ENCODE measurements around the gene MPZL2. TPM values are rescaled to one million over a fixed set of nuclear protein-coding genes. Genes with fewer than 3 reads are reported as not detected.

MPZL2 gene
- total RNA-seq, 1 experiment from 2014 or later = 0.79 TPM

DNA sequence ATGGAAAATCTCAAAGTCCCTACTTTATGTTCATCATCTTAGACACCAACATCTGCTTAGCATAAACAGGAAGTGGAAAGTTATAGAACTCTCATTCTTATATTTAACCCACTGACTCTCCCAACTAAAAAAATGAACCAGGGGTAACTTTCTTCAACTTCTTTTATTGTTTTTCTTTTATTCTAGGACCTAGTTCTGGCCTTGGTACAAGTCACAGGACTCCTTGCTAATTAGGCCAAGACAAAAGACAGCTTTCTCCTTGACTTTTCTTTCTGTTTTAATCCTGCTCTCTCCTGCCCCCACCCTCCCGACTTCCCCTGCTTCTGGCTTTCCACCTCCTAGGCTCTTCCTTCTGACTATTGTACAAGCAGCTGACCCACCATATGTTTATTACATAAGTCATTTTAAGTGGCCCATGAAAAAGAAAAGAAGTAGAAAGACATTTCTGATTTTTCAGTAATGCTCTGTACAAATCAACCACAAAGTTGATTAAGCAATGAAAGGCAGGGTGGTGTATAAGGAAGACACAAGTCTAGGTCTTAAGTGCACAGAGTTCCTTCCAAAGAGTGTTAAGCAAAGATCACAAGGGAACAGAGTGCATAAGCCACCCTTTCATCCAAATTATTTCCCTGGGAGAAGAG lies 57.6 kb downstream of the MPZL2 start:
- DNase-seq (ENCODE audit: extremely low read depth, low read depth) = no peak

DNA sequence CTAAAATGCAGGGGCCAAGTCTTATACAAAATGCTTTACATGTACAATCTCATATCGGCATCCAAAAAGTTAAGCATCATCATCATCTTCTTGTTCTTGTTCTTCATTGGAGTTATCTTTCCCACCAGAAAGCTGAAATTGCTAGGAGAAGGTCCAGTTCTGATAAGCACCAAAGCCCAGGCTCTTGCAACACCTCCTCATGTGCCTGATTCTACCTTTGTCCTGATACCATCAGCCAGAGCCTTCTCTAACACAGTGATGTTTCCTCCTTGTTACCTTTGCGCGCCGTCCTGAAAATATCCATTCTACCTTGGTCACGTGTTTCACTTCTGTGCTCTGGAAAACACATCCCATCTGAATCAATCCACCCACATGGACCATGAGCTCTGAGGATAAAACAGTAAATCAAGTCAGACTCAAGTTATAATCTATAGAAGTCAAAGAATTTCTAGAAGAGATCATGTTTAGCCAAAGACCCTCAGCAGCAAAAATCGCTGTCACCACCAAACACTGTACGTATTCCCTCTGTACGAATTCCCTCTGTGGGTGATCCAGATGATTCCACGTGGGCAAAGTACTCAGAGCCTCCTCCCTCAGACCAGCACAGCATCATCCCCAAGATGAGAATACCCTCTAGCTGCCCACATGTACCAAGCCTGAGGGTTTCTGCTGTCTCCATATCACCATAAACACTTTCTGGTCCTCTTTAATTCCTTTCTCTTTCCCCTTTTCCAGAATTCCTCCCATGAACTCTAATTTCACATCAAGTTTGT lies 58.3 kb downstream of the MPZL2 start:
- DNase-seq (ENCODE audit: extremely low read depth, low read depth) = no peak

Small RNAs within 50 kb of the gene (small RNA-seq; reads per million reads assigned to genes)
- 0 reads per million in 2 experiments for gene HSPE1P18

Other genes starting within 250 kb of the MPZL2 start
- gene TMPRSS4, start 187.2 kb downstream of the MPZL2 start, total RNA-seq (2014; rRNA removed; shearing (Covaris generic)) = not detected in 2 replicates
- not detected in 2 replicates for gene SMIM35, start 177.3 kb downstream of the MPZL2 start, total RNA-seq (2014; rRNA removed; shearing (Covaris generic))
- not detected in 2 replicates for gene SCN4B, start 111.5 kb downstream of the MPZL2 start, total RNA-seq (2014; rRNA removed; shearing (Covaris generic))
- not detected in 2 replicates for gene SCN2B, start 87.7 kb downstream of the MPZL2 start, total RNA-seq (2014; rRNA removed; shearing (Covaris generic))
- not detected in 2 replicates for gene JAML, start 39.3 kb downstream of the MPZL2 start, total RNA-seq (2014; rRNA removed; shearing (Covaris generic))
- gene MPZL3, start 11.9 kb downstream of the MPZL2 start, total RNA-seq (2014; rRNA removed; shearing (Covaris generic)) = 3.4 and 3.6 TPM in 2 replicates
- gene CD3E, start 40.4 kb upstream of the MPZL2 start, total RNA-seq (2014; rRNA removed; shearing (Covaris generic)) = not detected in 2 replicates
- not detected in 2 replicates for gene CD3D, start 78.4 kb upstream of the MPZL2 start, total RNA-seq (2014; rRNA removed; shearing (Covaris generic))
- not detected in 2 replicates for gene CD3G, start 80.0 kb upstream of the MPZL2 start, total RNA-seq (2014; rRNA removed; shearing (Covaris generic))
- gene UBE4A, start 95.3 kb upstream of the MPZL2 start, total RNA-seq (2014; rRNA removed; shearing (Covaris generic)) = 45.1 and 47.6 TPM in 2 replicates
- 155 and 161 TPM in 2 replicates for gene ATP5MG, start 137.3 kb upstream of the MPZL2 start, total RNA-seq (2014; rRNA removed; shearing (Covaris generic))
- 17.6 and 21.4 TPM in 2 replicates for gene KMT2A, start 172.2 kb upstream of the MPZL2 start, total RNA-seq (2014; rRNA removed; shearing (Covaris generic))